Measurements from ENCODE around the gene GK2. TPM values are rescaled to one million over a fixed set of nuclear protein-coding genes. Genes with fewer than 3 reads are reported as not detected.

Gene GK2
- total RNA-seq, 1 experiment from 2014 or later: not detected

DNA sequence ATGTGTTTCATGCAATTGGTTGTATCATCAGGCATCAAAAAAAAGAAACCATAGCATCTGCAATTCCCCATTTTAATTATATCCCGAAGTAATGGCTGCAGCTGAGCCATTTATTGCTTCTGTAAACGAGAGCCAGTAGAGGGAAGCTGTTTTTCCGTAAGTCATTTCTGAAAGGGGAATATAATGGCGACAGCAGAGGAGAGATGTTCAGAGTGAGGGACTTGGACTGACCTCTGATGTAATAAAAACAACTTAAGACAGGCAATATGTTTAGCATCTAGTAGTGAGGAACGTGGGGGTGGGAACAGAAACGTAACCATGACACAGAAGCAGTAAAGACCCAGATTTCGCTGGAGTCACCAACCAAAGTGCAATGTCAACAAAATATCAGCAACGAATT, 50.7 kb downstream of the GK2 start:
- Mint-ChIP-seq H3K27me3 (ENCODE audit: insufficient read depth, unreplicated experiment) (no peaks in the 10 kb centered on the region), H3K9me3 (ENCODE audit: unreplicated experiment) (no peaks in the 10 kb centered on the region), H3K4me1 (ENCODE audit: insufficient read depth, unreplicated experiment) (no peaks in the 10 kb centered on the region), H3K27ac (ENCODE audit: low read depth, unreplicated experiment) (no peak overlapping the region), H3K36me3 (ENCODE audit: insufficient read depth, unreplicated experiment) (no peaks in the 10 kb centered on the region), H3K4me3 (ENCODE audit: unreplicated experiment) (no peak overlapping the region)
- CTCF ChIA-PET: no interaction called here
- intact Hi-C loops (cut with micrococcal nuclease): no loop called here
- no TSS peak for BruUV-seq (replicated peaks)
- no peak for DNase-seq (ENCODE audit: unreplicated experiment)
- POLR2A ChIA-PET: no interaction called here
- TF ChIP-seq, protein P1, sequence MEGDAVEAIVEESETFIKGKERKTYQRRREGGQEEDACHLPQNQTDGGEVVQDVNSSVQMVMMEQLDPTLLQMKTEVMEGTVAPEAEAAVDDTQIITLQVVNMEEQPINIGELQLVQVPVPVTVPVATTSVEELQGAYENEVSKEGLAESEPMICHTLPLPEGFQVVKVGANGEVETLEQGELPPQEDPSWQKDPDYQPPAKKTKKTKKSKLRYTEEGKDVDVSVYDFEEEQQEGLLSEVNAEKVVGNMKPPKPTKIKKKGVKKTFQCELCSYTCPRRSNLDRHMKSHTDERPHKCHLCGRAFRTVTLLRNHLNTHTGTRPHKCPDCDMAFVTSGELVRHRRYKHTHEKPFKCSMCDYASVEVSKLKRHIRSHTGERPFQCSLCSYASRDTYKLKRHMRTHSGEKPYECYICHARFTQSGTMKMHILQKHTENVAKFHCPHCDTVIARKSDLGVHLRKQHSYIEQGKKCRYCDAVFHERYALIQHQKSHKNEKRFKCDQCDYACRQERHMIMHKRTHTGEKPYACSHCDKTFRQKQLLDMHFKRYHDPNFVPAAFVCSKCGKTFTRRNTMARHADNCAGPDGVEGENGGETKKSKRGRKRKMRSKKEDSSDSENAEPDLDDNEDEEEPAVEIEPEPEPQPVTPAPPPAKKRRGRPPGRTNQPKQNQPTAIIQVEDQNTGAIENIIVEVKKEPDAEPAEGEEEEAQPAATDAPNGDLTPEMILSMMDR (IDR thresholded peaks at IDR 0.05; ENCODE audit: unreplicated experiment): no peak

Other genes starting within 250 kb of the GK2 start
- not detected in 2 replicates for gene NAA11, start 82.2 kb downstream of the GK2 start, total RNA-seq (2022)